ENCODE data around the gene PASK.
"Not testable (repeated sequence)": the region's sequence is repeated elsewhere in the genome, so short reads cannot be mapped to it uniquely, and the experiment has no call there.

PASK gene

GRCh38 chr2:241123816-241124536 is 25.3 kb downstream of the PASK start:
- no peak for DNase-seq

- no peak for DNase-seq
Observed at GRCh38 chr2:241122376-241123002, 26.8 kb downstream of the PASK start.

GRCh38 chr2:241121008-241121407 is 28.3 kb downstream of the PASK start:
- DNase-seq, result no peak

GRCh38 chr2:241120440-241120839 is 28.8 kb downstream of the PASK start:
- DNase-seq, result no peak

GRCh38 chr2:241118737-241119505 is 30.4 kb downstream of the PASK start:
- DNase-seq, result no peak

GRCh38 chr2:241116606-241117560 is 32.4 kb downstream of the PASK start:
- DNase-seq, result no peak

- no peak for DNase-seq
Observed at GRCh38 chr2:241115361-241115760, 33.9 kb downstream of the PASK start.

DNA sequence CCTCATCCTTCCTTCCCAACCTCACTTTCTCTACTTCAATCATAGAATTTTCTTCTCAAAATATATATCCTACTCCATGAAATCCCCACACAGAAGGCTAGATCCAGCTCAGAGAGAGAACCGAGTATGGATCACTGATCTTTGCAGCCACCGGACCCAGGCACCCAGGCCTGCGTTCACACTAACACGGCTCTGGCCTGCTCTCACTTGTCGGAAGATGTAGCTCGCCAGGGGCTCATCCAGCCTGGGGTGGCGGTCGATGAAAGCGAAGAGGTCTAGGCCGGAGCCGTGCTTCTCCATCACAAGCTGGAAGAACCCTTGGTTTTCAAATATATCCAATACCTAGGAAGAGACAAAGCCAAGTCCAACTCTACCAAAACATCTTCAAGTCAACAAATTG is 34.4 kb downstream of the PASK start:
- no peak for DNase-seq

DNA sequence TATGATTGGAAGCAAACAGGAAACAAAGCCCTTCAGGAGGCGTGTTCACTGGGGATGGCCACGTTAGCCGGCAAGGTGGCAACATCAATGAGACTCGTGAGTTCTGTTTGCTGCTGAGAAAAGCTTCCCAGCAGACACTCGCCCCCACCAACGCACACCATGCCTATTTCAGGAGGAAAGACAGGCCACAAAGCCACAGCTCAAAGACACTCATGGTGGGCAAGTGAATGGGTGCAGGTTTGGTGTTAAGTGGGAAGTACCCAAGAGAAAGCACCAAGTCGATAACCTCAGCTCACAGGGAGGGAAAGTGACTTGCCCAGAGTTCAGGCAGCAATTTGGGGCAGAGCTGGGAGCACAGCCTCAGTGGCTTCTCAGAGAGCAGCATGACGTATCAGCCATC is 36.7 kb downstream of the PASK start:
- no peak for DNase-seq

DNA sequence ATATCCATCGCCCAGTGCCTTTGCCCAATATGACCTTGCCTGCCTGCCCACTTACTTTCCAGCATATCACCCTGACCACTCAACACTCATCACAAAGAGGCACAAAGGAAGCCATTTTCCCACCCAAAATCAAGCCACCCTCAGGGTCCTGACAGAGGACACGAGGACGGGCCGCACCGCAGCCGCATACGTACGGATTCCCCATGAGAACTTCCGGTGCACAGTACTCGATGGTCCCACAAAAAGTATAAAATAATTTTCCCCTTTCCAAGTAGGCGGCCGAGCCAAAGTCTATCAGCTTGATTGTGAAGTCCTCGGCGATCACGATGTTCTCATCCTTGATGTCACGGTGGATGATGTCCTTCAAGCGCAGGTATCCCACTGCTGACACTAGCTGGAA is 37.2 kb downstream of the PASK start:
- DNase-seq, result no peak

DNA sequence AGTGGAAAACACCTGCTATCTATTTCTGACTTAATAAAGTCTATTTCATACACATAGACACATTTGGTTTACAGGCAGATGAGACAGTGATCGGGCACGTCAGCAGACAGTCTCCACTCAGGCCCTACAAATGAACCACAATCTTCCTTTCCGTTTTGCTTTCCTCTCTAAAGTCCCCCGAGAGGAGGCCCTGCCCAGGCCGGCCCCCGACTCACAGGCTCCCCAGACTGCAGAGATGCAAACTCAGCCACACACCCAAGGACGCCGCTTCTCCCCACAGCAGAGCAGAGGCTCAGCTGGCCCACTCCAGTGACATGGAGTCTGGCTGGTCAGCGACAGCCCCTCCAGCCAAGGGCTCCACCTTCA is 37.8 kb downstream of the PASK start:
- no peak for DNase-seq

DNA sequence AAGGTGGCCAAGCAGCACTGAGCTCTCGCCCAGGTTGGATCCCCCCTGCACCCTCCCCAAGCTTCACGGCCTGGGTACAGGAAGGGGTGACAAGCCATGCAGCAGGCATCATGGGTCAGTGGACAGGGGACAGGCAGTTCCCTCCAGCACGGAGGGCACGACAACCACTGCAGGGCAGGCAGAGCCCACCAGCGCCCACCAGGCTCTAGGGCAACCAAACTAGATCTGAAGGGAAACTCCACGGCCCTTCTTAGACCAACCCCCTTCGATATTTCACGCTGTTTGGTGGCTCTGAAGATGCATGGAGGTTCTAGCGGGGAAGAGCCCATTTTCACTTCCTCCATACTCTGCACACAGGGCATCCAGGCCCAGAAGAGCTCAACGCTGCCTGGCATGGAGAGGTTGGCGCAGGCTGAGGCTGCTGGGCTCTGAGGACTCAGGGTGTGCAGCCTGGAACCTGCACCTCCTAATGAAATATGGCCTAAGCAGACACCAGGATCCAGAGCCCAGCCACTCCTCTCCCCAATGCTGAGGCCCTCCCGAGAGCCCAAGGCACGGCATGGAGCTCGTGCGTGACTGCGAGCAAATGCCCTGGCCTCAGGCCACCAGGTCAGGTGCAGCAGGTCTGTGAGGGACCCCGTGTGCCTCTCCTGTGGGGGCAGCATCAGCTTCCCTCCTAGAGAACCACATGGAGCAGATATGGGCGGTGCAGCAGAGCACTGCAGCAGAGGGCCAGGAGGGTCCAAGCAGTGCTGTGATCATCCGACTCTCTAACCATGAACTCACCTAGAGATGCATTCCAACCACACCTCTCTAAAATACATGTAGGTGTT is 38.4 kb downstream of the PASK start:
- DNase-seq, result no peak

DNA sequence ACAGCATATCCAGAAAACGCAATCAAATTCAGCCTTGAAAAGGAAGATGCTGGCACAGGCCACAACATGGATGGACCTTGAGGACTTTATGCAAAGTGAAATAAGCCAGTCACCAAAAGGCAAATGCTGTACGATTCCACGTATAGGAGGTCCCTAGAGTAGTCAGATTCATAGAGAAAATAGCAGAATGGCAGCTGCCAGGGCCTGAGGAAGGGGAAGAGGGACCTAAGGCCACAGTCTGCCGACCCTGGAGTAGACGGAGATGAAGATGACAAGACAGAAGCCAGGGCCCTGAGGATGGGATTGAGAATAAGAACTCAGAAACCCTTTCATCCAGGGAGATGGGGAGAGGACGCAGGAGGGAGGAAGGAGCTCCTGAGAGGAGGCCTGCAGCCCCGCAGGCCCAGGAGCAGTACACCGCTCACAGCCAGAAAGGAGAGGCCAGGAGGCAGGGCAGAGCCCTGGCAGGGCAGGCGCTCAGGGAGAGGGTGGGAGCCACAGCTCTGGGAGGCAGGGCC is 39.1 kb downstream of the PASK start:
- no peak for DNase-seq

DNA sequence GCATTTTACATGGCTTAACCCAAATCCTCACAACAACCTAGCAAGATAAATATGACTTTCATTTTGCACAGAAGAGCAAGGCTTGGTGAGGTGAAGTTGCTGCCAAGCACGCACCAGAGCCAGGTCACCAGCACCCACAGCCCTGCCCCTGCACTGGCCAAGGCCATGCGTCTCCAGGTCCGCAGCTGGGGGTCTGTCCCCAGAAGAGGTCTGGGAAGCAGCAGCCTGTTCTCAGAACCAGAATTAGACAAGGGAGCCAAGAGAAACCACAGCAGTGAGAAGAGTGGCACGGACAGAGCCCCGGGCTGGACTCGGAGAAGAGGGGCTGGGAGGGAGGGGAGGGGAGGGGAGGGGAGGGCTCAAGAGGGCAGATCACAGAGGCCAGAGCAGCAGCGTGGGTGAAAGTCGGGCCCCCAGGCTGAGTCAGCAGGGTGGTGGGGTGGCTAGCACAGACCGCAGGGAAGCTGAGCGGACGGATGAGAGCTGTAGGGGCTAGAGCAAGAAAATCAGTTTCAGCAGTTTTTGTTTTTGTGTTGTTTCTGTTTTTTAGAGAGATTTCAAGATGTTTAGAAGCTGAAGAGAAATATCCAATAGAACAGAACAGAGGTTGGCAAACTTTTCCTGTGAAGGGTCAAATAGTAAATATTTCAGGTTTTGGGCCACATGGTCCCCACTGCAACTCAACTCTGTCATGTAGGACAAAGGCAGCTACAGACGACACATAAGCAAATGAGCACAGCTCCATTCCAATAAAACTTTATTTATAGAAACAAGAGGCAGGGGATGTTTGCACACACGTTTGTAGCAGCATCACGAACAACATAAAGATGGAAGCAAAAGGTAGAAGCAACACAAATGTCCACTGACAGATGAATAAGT is 39.8 kb downstream of the PASK start:
- no peak for DNase-seq

- no peak for DNase-seq
Observed at GRCh38 chr2:241108271-241109209, 40.7 kb downstream of the PASK start.

- DNase-seq, result no peak
Observed at GRCh38 chr2:241107031-241107783, 42.1 kb downstream of the PASK start.

DNA sequence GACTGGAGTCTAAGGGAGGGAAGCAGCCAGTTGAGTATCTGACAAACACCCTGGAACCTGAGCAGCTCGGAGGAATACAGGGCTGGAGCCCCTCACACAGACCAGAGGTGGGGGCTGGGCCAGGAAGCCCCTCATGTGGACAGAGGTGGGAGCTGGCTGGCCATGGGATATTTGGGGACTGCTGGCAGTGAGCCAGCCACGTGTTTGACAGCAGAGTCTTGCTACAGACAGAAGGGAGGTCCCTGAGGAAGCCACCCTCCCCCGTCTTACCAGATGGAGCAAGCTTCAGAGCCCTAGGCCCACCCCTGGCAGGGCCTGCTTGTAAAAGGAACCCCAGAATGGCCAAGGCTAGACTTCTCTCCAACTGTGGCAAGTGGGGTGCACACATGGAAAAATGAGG is 43.6 kb downstream of the PASK start:
- no peak for DNase-seq

DNA sequence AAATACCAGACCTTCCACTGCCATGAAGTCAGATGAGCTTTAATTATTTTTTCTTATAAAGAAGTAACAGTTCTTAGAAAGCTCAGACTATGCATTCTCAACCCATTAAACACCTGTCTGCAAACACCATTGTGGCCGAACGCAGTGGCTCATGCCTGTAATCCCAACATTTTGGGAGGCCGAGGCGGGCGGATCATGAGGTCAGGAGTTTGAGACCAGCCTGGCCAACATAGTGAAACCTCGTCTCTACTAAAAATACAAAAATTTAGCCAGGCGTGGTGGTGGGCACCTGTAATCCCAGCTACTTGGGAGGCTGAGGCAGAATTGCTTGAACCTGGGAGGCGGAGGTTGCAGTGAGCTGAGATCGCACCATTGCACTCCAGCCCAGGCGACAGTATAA is 44.7 kb downstream of the PASK start:
- not testable (repeated sequence) for DNase-seq

GRCh38 chr2:241103176-241103595 is 46.1 kb downstream of the PASK start:
- no peak for DNase-seq
